Suprapubic skin (tissue), 4 donors: ENCODE results near the gene MVK. TPM values are rescaled to one million over a fixed set of nuclear protein-coding genes. Genes with fewer than 3 reads are reported as not detected.

Experiments used
- DNase-seq, 2 donors: peaks; one replicate each; pipeline ENCODE4 v3.0.0-alpha.2; 2019; ENCODE audit warnings: low spot score in 2 of 2
- H3K27ac ChIP-seq: fragments of 200-600 bp; sonication (generic); one replicate; pipeline ENCODE4 v1.5.1; 2019
- H3K27me3 ChIP-seq: fragments of 200-600 bp; sonication (generic); one replicate; pipeline ENCODE4 v1.5.1; 2019
- H3K36me3 ChIP-seq: fragments of 200-600 bp; sonication (generic); one replicate; pipeline ENCODE4 v1.5.1; 2019
- H3K4me1 ChIP-seq: fragments of 200-600 bp; sonication (generic); one replicate; pipeline ENCODE4 v1.5.1; 2019
- H3K4me3 ChIP-seq: fragments of 200-600 bp; sonication (generic); one replicate; pipeline ENCODE4 v1.5.1; 2019; ENCODE audit warnings: mild to moderate bottlenecking
- H3K9me3 ChIP-seq: fragments of 200-600 bp; sonication (generic); one replicate; pipeline ENCODE4 v1.5.1; 2019
- CTCF ChIP-seq, 2 donors: fragments of 200-600 bp in 1 of 2; fragments of 450-650 bp in 1 of 2; sonication (generic) in 1 of 2; IDR thresholded peaks; one replicate each; pipeline ENCODE4 v1.5.1; 2016 to 2019; ENCODE audit warnings: antibody characterized with exemption in 2 of 2, mild to moderate bottlenecking in 1 of 2, moderate library complexity in 1 of 2
- EP300 ChIP-seq: sonication (generic); formaldehyde crosslinking; IDR thresholded peaks from one replicate; pipeline ENCODE4 v1.6.1; 2017; ENCODE audit warnings: antibody characterized with exemption
- POLR2A ChIP-seq, 2 donors: fragments of 450-650 bp; IDR thresholded peaks; one replicate each; pipeline ENCODE4 v1.6.1; 2017; ENCODE audit warnings: antibody characterized with exemption in 2 of 2, mild to moderate bottlenecking in 2 of 2, moderate library complexity in 2 of 2
- POLR2AphosphoS5 ChIP-seq, 3 donors: sonication (generic); formaldehyde crosslinking; IDR thresholded peaks; one replicate each; pipeline ENCODE4 v1.6.1; 2017; ENCODE audit warnings: antibody characterized with exemption in 3 of 3
- WGBS: methylation state at CpG from one replicate; pipeline ENCODE4 v1.1.5; 2018; 5-methylcytosine and 5-hydroxymethylcytosine counted together
- total RNA-seq, 4 donors: library from RNA; depleted of rRNA; stranded (reverse); fragments of >200 nt; gene quantifications; one replicate each; pipeline ENCODE4 v1.1.0, GENCODE V29; 2016

The MVK gene
- total RNA-seq, 4 donors from 2014 or later = 30.1 to 62.1 (median 37.2) TPM

GRCh38 chr12:109645194-109645593 is 71.6 kb downstream of the MVK start:
- 93% methylated on average over 9 of the region's 11 CpGs for WGBS
- H3K27me3 ChIP-seq = peaks cover 20% of the 10 kb centered on the region
- H3K9me3 ChIP-seq = no peaks in the 10 kb centered on the region

GRCh38 chr12:109645708-109646107 is 72.1 kb downstream of the MVK start:
- 87% methylated on average over 11 of the region's 11 CpGs for WGBS
- Histone ChIP-seq H3K27ac (no peak overlapping the region), H3K4me3 (no peak overlapping the region), H3K36me3 (no peaks in the 10 kb centered on the region), H3K9me3 (no peaks in the 10 kb centered on the region), H3K4me1 (no peaks in the 10 kb centered on the region), H3K27me3 (peaks cover 20% of the 10 kb centered on the region)
- no peak for DNase-seq
- TF ChIP-seq POLR2AphosphoS5 (IDR thresholded peaks at IDR 0.05) (no peak), CTCF (IDR thresholded peaks at IDR 0.05) (no peak)

More at GRCh38 chr12:109645194-109645593, 71.6 kb downstream of the MVK start:
- no peak overlapping the region for H3K27ac ChIP-seq
- no peak overlapping the region for H3K4me3 ChIP-seq
- DNase-seq = no peak
- H3K4me1 ChIP-seq = no peaks in the 10 kb centered on the region
- TF ChIP-seq CTCF (IDR thresholded peaks at IDR 0.05) (no peak), EP300 (no peak), POLR2A (IDR thresholded peaks at IDR 0.05) (no peak), POLR2AphosphoS5 (IDR thresholded peaks at IDR 0.05) (no peak)
- no peaks in the 10 kb centered on the region for H3K36me3 ChIP-seq

Other genes starting within 250 kb of the MVK start
- gene MYO1H, start 225.9 kb upstream of the MVK start, total RNA-seq = under 1 TPM in 1 of 4 donors, not detected in 3; 0.38 TPM
- gene KCTD10, start 96.5 kb upstream of the MVK start, total RNA-seq = 10 to 100 TPM; 34.7 to 56.3 (median 41.7) TPM
- gene UBE3B, start 96.2 kb upstream of the MVK start, total RNA-seq = 10 to 100 TPM; 53.2 to 94.1 (median 61.6) TPM
- 10 to 100 TPM; 17.1 to 37.2 (median 24.5) TPM for gene MMAB, start 290 bp upstream of the MVK start, total RNA-seq
- 1 to 10 TPM; 3.9 to 8.5 (median 6.6) TPM for gene FAM222A, start 140.0 kb downstream of the MVK start, total RNA-seq